ENCODE data around the gene CD3G. TPM values are rescaled to one million over a fixed set of nuclear protein-coding genes. Genes with fewer than 3 reads are reported as not detected.
A peak's percentile ranks its signal among the peaks of the same experiment; 100 is the strongest.

CD3G gene
- total and polyA plus RNA-seq, 9 of the 15 experiments (the other 6 are each of a cell fraction or from before 2014, with no cell fraction given) = 0.30 to 1.7 (median 0.47) TPM

DNA sequence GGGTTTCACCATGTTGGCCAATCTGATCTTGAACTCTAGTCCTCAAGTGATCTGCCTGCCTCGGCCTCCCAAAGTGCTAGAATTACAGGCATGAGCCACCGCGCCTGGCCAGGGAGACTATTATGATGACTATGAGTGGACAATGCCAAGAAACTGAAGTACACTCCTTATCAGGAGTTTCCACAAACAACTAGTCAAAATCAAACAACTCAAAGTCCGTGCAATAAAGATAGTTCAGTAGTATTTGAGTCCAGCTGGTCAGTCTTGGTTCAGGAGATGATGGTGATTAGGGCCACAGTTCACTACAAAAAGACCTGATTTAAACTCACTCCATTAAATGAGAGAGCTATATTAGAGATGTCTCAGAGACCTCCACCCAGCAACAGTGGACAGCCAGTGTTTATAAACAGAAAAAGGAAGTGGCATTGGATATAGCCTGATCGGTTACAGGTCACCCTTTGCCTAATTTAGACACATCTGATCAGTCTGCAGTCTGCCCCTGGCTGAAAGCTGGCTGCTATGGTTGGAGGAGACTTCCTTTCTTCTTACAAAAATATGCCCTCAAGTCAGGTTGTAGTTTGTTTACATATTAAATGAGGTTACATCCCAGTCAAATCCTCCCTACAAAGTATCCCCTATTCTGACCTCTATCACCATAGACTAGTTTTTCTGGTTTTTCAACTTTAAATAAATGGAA lies 22.6 kb upstream of the CD3G start (continued):
- TF ChIP-seq ZBTB11 (CRISPR knock-in tag; IDR thresholded peaks at IDR 0.05) (peak in 1 of 3 experiments; percentile 18; a peak in 1 of 6 replicates), SOX6 (IDR thresholded peaks at IDR 0.05) (0 out of 2 replicates have a peak, but pooled peaks have one; percentile 19), KAT7 (CRISPR knock-in tag; IDR thresholded peaks at IDR 0.05; ENCODE audit: borderline replicate concordance) (no peak), IRF1 (CRISPR knock-in tag; IDR thresholded peaks at IDR 0.05; ENCODE audit: borderline replicate concordance) (no peak), ZNF239 (CRISPR knock-in tag; IDR thresholded peaks at IDR 0.05) (peak; percentile 52), ARID1B (IDR thresholded peaks at IDR 0.05) (peak; percentile 38), GATA2 (CRISPR knock-in tag; IDR thresholded peaks at IDR 0.05) (0 out of 2 replicates have a peak, but pooled peaks have one; percentile 9), IRF2 (CRISPR knock-in tag; IDR thresholded peaks at IDR 0.05) (no peak), NCOA2 (IDR thresholded peaks at IDR 0.05; ENCODE audit: partially characterized antibody in 2 of 2) (no peak), CBFA2T3 (IDR thresholded peaks at IDR 0.05) (peak; percentile 56; the same call in 1 of the 2 replicates), ZNF232 (CRISPR knock-in tag; IDR thresholded peaks at IDR 0.05) (no peak), SRF (CRISPR knock-in tag; IDR thresholded peaks at IDR 0.05) (no peak), ZNF324 (CRISPR knock-in tag; IDR thresholded peaks at IDR 0.05) (no peak), CHD2 (IDR thresholded peaks at IDR 0.05; ENCODE audit: low read depth, low read length) (no peak), NUFIP1 (IDR thresholded peaks at IDR 0.05; ENCODE audit: partially characterized antibody) (no peak), TCF3 (CRISPR knock-in tag; IDR thresholded peaks at IDR 0.05) (peak; percentile 59), SPI1 (IDR thresholded peaks at IDR 0.05; ENCODE audit: borderline replicate concordance, low read depth, low read length) (peak; percentile 85), SIRT6 (IDR thresholded peaks at IDR 0.05; ENCODE audit: low read depth, low read length) (no peak), ZNF644 (tag; IDR thresholded peaks at IDR 0.05; ENCODE audit: low read depth) (no peak)
- TF ChIP-seq, protein P1, sequence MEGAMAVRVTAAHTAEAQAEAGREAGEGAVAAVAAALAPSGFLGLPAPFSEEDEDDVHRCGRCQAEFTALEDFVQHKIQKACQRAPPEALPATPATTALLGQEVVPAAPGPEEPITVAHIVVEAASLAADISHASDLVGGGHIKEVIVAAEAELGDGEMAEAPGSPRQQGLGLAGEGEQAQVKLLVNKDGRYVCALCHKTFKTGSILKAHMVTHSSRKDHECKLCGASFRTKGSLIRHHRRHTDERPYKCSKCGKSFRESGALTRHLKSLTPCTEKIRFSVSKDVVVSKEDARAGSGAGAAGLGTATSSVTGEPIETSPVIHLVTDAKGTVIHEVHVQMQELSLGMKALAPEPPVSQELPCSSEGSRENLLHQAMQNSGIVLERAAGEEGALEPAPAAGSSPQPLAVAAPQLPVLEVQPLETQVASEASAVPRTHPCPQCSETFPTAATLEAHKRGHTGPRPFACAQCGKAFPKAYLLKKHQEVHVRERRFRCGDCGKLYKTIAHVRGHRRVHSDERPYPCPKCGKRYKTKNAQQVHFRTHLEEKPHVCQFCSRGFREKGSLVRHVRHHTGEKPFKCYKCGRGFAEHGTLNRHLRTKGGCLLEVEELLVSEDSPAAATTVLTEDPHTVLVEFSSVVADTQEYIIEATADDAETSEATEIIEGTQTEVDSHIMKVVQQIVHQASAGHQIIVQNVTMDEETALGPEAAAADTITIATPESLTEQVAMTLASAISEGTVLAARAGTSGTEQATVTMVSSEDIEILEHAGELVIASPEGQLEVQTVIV (CRISPR knock-in tag; IDR thresholded peaks at IDR 0.05; ENCODE audit: borderline replicate concordance) = no peak
- TF ChIP-seq, protein P2, sequence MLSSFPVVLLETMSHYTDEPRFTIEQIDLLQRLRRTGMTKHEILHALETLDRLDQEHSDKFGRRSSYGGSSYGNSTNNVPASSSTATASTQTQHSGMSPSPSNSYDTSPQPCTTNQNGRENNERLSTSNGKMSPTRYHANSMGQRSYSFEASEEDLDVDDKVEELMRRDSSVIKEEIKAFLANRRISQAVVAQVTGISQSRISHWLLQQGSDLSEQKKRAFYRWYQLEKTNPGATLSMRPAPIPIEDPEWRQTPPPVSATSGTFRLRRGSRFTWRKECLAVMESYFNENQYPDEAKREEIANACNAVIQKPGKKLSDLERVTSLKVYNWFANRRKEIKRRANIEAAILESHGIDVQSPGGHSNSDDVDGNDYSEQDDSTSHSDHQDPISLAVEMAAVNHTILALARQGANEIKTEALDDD (IDR thresholded peaks at IDR 0.05) = peak; percentile 98
